Motor neuron (in vitro differentiated cells): ENCODE results near the gene ACOT12. TPM values are rescaled to one million over a fixed set of nuclear protein-coding genes. Genes with fewer than 3 reads are reported as not detected.

Experiments
- ATAC-seq, 8 experiments: fragments of 200-7000 bp; cut with Tn5 transposase; replicated peaks in 6 of 8; 2 replicates each; pipeline ENCODE4 v1.8.0; 2021; ENCODE audit warnings: mild to moderate bottlenecking in 8 of 8, moderate library complexity in 8 of 8
- H3K27ac ChIP-seq, 2 donors: fragments of 250-450 bp; sonication (Bioruptor Pico); 2 replicates each; pipeline ENCODE4 v1.9.0; 2021; ENCODE audit warnings: antibody characterized with exemption in 2 of 2, mild to moderate bottlenecking in 2 of 2, moderate library complexity in 1 of 2
- H3K4me1 ChIP-seq, 2 donors: fragments of 250-450 bp; sonication (Bioruptor Pico); replicated peaks in 1 of 2; 2 replicates each; pipeline ENCODE4 v1.6.1; 2021; ENCODE audit warnings: antibody characterized with exemption in 2 of 2, mild to moderate bottlenecking in 2 of 2, moderate library complexity in 1 of 2
- H3K4me3 ChIP-seq, 5 donors: fragments of 250-450 bp; sonication (Bioruptor Pico); 2 replicates each; pipeline ENCODE4 v1.9.0; 2021; ENCODE audit warnings: antibody characterized with exemption in 5 of 5, mild to moderate bottlenecking in 5 of 5, moderate library complexity in 4 of 5
- whole genome bisulfite sequencing, 10 experiments: fragments of 450-650 bp; shearing (Covaris generic); methylation state at CpG; one replicate each; pipeline ENCODE4 v1.0.0; 2022; 5-methylcytosine and 5-hydroxymethylcytosine counted together
- in situ Hi-C, 9 experiments: fragments of 400-800 bp; cut with MboI; loops; one replicate each; pipeline ENCODE4 v1.15.0; 2021; ENCODE audit warnings: low sequenced_read_pairs in 9 of 9, low pct_unique_long_range_greater_than_20kb in 2 of 9; ENCODE audit not compliant: unreplicated experiment in 9 of 9
- total RNA-seq, 8 experiments: library from RNA; unstranded; fragments of 300-600 nt; gene quantifications; 2 replicates each; pipeline versions ENCODE4 v1.2.3 to v1.2.4, GENCODE V29; 2022

The ACOT12 gene
- 1 to 10 TPM in 1 of 8 experiments, under 1 TPM in 6, not detected in 1; 0.16 to 8.8 (median 0.27) TPM for total RNA-seq

DNA sequence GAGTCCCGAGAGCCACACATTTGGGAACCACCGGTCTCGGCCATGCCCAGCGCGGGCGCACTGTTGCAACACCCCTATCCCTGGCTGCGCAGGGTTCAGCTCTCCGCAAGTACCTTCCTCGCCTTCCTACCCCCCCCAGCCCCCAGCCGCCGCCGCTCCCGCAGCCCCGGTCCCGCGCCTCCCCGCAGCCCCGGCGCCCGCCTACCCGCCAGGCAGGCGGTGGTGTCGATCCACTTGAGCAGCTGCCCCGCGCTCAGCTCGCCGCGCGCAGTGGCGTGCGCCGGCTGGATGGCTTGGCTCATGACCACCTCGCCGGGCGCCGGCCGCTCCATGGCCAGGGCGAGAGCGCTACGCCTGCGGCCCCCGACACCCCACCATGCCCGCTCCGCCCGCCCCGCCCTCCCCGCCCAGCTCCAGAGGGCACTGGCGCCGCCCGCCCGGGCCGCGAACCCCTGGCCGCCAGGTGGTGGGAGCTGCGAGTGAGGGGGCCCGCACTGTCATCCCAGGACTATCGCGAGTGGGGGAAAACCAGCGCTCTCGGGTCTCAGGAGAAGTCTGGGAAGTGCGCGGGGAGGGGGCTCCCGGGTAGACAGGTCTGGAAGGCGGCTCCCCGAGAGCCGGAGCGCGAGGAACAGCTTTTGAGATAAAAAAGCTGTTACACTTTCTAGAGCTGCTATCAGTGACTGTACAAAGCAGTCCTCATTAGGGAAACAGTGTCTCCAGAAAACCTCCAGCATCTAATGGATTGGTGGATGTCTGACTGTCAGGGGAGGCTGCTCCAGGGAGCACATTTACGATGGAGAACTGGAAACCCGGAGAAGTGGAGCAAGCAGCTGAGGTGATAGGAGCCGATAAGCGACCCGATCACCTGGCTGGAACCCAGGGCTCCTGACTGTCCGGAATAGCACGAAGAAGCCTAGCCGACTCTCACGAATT is at the start of gene ACOT12:
Gene ACOT12 (minus strand): TSS at position 352 of the 936 bp plus-strand sequence. CDS start 20 bp downstream, at position 332.
- in situ Hi-C loops, result no loop called here
- H3K4me1 ChIP-seq, result peaks cover 3 to 10% of the 10 kb centered on the region in 2 donors
- peak; percentile 51 to 85 (median 82) for ATAC-seq
- no peak within 1 kb of the TSS for H3K27ac ChIP-seq
- H3K4me3 ChIP-seq, result peak within 1 kb of the TSS; percentile 19 to 40 (median 31)
- WGBS, 10 experiments, result 27 to 70% (median 45%) methylated on average over 1 to 22 of the region's 77 CpGs; no CpG with 5 or more reads in 4 of the 10 experiments

DNA sequence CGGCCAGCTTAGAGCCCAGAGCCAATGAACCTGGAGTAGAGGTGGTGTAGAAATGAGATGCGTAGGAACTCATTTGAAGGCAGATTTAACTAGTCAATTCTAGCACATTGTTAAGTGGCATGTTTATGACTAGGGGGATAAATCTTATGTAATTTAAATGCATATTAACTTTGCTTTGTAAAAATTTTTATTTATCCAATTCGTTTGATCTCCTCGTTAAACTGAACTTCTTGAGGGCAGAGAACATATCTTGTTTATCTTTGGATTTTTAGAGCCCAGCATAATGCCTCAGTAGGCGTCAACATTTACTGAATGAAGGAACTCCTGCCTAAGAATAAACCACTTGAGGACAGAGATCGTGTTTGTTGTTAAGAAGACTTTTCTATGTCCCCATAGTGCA is 41.1 kb upstream of the ACOT12 start:
- no peaks in the 10 kb centered on the region for H3K4me1 ChIP-seq
- no peak overlapping the region for H3K4me3 ChIP-seq
- no peak overlapping the region for H3K27ac ChIP-seq
- in situ Hi-C loops, result no loop called here
- 41 to 100% (median 82%) methylated on average over 1 to 6 of the region's 6 CpGs for WGBS, 10 experiments
- peak in 1 of 8 experiments; percentile 32 for ATAC-seq

DNA sequence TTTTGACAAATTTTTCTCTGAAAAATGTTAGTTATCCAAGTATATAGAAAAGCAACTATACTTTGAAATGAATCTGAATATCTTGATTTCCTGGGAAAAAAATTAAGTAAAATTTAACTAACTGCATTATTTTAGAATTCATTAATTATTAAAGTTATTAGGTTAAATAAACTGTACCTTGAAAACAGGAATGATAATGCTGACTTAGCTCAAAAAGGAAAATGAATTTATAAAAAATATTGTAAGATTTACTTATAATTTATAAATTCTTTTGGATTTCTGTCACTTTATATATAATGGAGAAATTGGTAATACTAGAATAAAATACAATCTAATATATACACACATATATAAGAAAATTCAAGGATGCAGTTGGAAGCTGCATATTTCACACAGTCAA is 36.1 kb upstream of the ACOT12 start:
- in situ Hi-C loops, result no loop called here
- ATAC-seq, result no peak
- no peak overlapping the region for H3K27ac ChIP-seq
- H3K4me1 ChIP-seq, result peaks cover 0 to 5% of the 10 kb centered on the region in 2 donors
- H3K4me3 ChIP-seq, result no peak overlapping the region

DNA sequence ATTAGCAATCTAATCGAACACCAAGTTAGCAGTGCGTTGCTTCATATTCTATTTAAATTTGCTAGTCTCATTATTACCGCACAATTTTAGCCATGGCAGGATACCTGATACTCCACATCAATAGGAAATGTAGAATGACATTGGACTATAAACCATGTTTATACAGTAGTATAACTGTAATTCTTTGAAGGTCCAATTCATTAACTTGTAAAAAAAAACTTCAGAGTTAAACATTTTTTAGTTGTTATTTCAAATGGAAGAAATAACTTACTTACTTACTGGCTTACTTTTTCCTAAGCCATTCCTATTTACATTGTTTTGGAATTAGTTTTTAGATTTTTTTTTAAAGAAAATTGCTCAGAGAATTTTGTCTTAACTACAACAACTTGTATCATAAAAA is 35.4 kb upstream of the ACOT12 start:
- H3K4me3 ChIP-seq, result no peak overlapping the region
- peaks cover 0 to 5% of the 10 kb centered on the region in 2 donors for H3K4me1 ChIP-seq
- no peak for ATAC-seq
- WGBS, 10 experiments, result 70 to 100% (median 94%) methylated on average over 3 of the region's 3 CpGs; no CpG with 5 or more reads in 1 of the 10 experiments
- in situ Hi-C loops, result no loop called here
- H3K27ac ChIP-seq, result no peak overlapping the region

DNA sequence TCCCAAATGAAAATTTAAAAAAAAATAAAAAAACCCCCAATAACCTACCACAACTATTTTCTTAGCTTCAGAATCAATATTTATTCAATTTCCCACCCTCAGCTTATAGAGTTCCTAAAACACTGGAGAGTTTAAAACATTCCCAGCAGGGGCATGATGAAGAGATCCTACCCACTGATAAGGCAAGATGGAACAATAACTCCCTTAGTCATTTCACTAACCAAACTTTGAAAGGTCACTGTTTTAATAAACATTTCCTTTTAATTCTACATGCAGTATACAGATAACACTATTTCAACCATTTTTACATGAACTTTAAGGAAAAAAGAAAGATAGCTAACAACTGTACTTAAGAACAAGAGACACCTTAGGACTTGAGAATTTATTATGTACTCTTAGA is 34.9 kb upstream of the ACOT12 start:
- Histone ChIP-seq H3K27ac (no peak overlapping the region), H3K4me3 (no peak overlapping the region), H3K4me1 (peaks cover 0 to 5% of the 10 kb centered on the region in 2 donors)
- in situ Hi-C loops, result no loop called here
- ATAC-seq, result no peak

DNA sequence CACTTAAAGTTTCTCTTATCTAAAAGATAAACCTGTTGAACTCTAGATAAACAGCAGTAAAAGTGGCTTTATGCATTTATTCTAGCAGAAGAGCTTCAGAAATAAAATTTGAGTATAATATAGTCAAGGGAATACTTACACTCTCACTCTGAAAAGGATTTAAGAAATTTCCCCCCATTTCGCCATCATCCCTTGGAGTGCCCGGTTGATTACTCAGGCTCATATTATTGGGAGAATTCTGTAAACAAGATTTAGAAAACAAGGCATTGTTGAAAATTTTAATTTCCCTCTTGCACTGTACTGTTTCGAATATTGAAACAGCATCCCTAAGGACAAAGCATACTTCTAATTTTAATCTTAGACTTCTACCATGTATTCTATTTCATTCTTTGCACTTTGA is 34.5 kb upstream of the ACOT12 start:
- 78 to 100% (median 83%) methylated on average over 2 to 3 of the region's 3 CpGs for WGBS, 10 experiments
- Histone ChIP-seq H3K4me1 (peaks cover 0 to 5% of the 10 kb centered on the region in 2 donors), H3K4me3 (no peak overlapping the region), H3K27ac (no peak overlapping the region)
- in situ Hi-C loops, result no loop called here
- ATAC-seq, result no peak

DNA sequence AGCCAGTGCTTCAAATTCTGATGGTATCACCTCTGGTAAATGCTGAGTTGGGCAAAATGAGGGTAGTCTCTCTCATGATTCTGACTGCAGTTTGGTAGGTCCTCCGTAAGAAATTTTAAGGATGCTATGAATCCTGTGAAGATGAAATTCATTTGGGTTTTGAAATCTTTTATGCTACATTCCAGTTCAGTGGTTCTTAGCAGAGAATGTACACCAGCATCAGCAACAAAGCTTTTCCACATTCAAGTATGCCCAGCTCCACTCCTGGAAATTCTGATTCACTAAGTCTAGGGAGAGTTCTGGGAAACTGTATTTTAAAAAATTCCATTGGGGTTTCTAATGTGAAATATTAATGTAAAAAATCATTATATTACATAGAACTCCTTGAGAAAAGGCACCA is 33.6 kb upstream of the ACOT12 start:
- Histone ChIP-seq H3K4me3 (no peak overlapping the region), H3K27ac (no peak overlapping the region), H3K4me1 (peaks cover 8 to 9% of the 10 kb centered on the region in 2 donors)
- WGBS, 10 experiments, result 100% methylated on average over 1 of the region's 1 CpG; no CpG with 5 or more reads in 6 of the 10 experiments
- in situ Hi-C loops, result no loop called here
- no peak for ATAC-seq

DNA sequence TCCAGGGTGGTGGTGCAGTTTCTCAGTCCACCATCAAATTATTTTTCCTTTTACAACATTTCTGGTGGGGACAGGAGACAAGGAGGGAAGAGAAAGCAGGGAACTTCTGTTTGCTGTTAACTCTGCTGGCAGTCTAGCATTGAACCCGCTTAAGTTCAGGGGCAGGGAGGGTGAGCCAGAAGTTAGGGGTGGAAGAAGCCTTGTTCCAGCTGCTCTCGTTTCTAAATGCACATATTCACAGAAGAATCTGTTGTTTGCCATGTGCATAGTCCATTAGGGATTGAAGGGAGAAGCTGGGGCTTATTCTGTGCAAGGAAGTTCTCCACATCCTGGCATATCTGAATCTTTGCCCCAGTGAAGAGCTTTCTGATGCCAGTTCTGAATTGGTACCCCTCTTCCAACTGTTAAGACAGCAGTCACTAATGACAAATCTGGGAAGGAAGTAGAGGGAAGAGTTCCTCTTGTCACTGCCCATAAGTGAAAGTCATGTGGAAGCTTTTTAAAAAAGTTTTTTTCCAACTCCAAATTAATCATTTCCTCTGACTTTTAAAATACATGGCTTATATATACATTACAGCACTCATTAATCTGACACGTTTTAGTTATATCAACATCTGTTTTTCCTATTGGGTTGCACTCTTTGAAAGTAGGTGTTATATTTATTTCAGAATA is 32.6 kb upstream of the ACOT12 start:
- Histone ChIP-seq H3K4me3 (no peak overlapping the region), H3K27ac (no peak overlapping the region), H3K4me1 (peaks cover 15% of the 10 kb centered on the region in 2 donors)
- in situ Hi-C loops, result no loop called here
- peak in 3 of 8 experiments; percentile 93 for ATAC-seq
- 0 to 83% (median 46%) methylated on average over 1 to 3 of the region's 3 CpGs; no CpG with 5 or more reads in 1 of the 10 experiments for WGBS, 10 experiments

DNA sequence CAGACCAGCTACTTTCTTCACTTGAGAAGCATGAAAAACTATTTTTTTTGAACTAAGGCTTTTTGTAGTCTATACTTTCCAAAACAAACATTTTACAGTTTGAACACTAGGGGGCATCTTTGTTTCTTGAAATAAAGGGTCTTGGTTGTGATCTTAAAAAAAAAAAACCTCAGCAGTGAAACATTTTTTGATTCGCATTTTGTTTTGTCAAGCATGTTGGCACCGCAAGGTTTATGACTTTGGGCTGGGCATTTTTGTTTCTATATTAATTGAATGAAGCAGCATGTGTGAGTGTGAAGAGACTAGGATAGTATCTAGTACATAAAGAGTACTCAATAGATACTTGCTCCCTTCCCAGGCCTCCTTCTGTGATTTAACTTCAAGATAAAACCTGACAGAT is 31.6 kb upstream of the ACOT12 start:
- peak in 6 of 8 experiments; percentile 8 to 45 (median 28) for ATAC-seq
- H3K27ac ChIP-seq, result no peak overlapping the region
- H3K4me1 ChIP-seq, result peaks cover 21% of the 10 kb centered on the region in 2 donors
- H3K4me3 ChIP-seq, result no peak overlapping the region
- 0 to 33% (median 8%) methylated on average over 1 to 2 of the region's 2 CpGs; no CpG with 5 or more reads in 2 of the 10 experiments for WGBS, 10 experiments
- in situ Hi-C loops, result no loop called here

DNA sequence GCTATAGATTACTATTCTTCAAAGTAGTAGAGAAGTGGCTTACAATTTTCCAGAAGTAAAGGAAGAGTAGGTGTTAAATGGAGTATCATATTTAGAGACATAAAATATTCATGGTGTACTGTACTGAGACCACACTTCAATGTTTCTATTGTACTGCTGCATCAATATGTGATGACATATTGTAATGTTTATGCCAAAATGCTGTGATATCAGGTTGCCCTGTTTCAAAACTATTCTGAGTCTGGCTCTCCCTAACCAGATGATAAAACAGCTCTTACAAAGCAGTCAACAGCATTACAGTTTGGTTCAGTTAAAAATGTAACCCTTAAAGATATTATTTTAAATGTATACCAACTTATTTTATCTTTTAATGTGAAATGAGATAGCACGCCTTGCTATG is 30.8 kb upstream of the ACOT12 start:
- Histone ChIP-seq H3K27ac (no peak overlapping the region), H3K4me3 (no peak overlapping the region), H3K4me1 (peaks cover 28% of the 10 kb centered on the region in 2 donors)
- in situ Hi-C loops, result loop anchor here in 1 of 9 experiments (25.0 kb wide), 1 partner anchor 313 kb away; no protein-coding TSS in a partner anchor
- WGBS, 10 experiments, result 88 to 100% (median 100%) methylated on average over 1 of the region's 1 CpG; no CpG with 5 or more reads in 2 of the 10 experiments
- ATAC-seq, result peak in 1 of 8 experiments; percentile 7

DNA sequence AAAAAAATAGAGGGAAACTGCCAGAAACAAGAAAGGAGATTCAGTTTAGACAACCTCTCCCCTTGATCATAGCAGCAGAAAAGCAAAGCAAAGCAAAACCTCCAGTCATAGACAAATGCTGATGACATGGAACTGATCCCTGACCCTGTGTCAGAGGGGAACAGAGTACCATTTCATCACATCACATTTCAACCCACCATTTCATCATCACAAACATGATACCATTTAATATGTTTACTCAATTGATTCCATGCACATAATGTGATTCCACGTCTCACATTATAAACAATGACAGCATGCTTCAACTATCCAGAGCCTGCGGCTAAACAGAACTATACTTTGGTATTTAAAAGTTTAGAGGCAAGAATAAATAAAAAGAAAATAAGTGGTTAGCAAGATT is 28.7 kb upstream of the ACOT12 start:
- in situ Hi-C loops, result loop anchor here in 1 of 9 experiments (25.0 kb wide), 1 partner anchor 315 kb away; no protein-coding TSS in a partner anchor
- no peak overlapping the region for H3K4me3 ChIP-seq
- H3K4me1 ChIP-seq, result peaks cover 28 to 38% of the 10 kb centered on the region in 2 donors
- 39 to 100% (median 90%) methylated on average over 1 to 2 of the region's 2 CpGs; no CpG with 5 or more reads in 2 of the 10 experiments for WGBS, 10 experiments
- peak in 5 of 8 experiments; percentile 4 to 37 (median 12) for ATAC-seq
- no peak overlapping the region for H3K27ac ChIP-seq

DNA sequence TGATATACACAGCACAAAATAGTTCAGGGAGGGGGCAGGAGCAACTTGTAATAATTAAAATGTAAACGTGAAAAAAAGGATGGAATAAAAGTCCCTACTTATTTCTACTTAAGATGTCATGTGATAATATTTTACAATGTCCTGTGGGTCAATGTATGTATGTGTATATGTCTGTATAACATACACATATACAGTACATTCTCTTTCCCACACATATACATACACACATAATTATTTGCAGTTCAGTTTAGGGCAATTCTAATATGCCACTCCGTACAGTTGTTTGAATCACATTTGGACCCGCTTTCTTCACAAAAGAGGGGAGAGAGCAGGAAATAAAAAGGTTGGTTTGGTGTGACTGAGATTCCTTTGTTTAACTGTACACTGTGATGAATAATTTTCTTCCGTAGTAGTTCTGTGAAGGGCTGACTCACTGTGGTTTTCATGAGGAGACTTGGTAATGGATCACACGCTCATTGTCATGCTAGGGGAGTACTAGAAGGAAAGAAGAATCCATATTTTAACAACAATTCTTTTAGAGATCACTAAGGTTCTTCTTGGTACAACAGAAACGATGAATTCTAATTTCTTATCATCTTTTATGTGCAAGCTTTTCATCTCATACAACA is 26.2 kb upstream of the ACOT12 start:
- Histone ChIP-seq H3K4me1 (peaks cover 28 to 33% of the 10 kb centered on the region in 2 donors), H3K27ac (peak overlapping the region; percentile 47 to 56), H3K4me3 (no peak overlapping the region)
- ATAC-seq, result peak; percentile 82 to 99 (median 99)
- 3 to 56% (median 24%) methylated on average over 2 to 6 of the region's 6 CpGs; no CpG with 5 or more reads in 1 of the 10 experiments for whole genome bisulfite sequencing, 10 experiments
- in situ Hi-C loops, result loop anchor here in 1 of 9 experiments (25.0 kb wide), 1 partner anchor 317 kb away; no protein-coding TSS in a partner anchor
